ENCODE measurements around the gene PLOD2.

The PLOD2 gene

GRCh38 chr3:146044046-146044445 is 116.9 kb downstream of the PLOD2 start:
- no peaks in the 10 kb centered on the region for H3F3A ChIP-seq (ENCODE audit: control insufficient read depth, insufficient read depth)
- no peak for TF ChIP-seq EZH2phosphoT487 (IDR thresholded peaks at IDR 0.05; ENCODE audit: borderline replicate concordance, low read length)
- TF ChIP-seq, protein P1, sequence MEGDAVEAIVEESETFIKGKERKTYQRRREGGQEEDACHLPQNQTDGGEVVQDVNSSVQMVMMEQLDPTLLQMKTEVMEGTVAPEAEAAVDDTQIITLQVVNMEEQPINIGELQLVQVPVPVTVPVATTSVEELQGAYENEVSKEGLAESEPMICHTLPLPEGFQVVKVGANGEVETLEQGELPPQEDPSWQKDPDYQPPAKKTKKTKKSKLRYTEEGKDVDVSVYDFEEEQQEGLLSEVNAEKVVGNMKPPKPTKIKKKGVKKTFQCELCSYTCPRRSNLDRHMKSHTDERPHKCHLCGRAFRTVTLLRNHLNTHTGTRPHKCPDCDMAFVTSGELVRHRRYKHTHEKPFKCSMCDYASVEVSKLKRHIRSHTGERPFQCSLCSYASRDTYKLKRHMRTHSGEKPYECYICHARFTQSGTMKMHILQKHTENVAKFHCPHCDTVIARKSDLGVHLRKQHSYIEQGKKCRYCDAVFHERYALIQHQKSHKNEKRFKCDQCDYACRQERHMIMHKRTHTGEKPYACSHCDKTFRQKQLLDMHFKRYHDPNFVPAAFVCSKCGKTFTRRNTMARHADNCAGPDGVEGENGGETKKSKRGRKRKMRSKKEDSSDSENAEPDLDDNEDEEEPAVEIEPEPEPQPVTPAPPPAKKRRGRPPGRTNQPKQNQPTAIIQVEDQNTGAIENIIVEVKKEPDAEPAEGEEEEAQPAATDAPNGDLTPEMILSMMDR (IDR thresholded peaks at IDR 0.05; ENCODE audit: low read depth, low read length, poor library complexity, severe bottlenecking) = no peak
- H3K4me3 ChIP-seq (ENCODE audit: low read length) = no peak overlapping the region
- no peak overlapping the region for H3K4me2 ChIP-seq (ENCODE audit: low read length)
- H4K20me1 ChIP-seq (ENCODE audit: control insufficient read depth, insufficient read depth, low read depth, low read length) = no peaks in the 10 kb centered on the region
- no peaks in the 10 kb centered on the region for H3K36me3 ChIP-seq (ENCODE audit: control insufficient read depth, low read length)
- H3K27me3 ChIP-seq (ENCODE audit: control insufficient read depth, low read length) = no peaks in the 10 kb centered on the region
- no peaks in the 10 kb centered on the region for H3K79me2 ChIP-seq (ENCODE audit: control insufficient read depth, low read length)
- H3K9me3 ChIP-seq (ENCODE audit: control insufficient read depth, insufficient read depth, low read length) = no peaks in the 10 kb centered on the region
- H3K27ac ChIP-seq (ENCODE audit: low read depth, low read length) = no peak overlapping the region
- H3K9me2 ChIP-seq (replicated peaks; ENCODE audit: control insufficient read depth, low read length) = no peaks in the 10 kb centered on the region
- no peaks in the 10 kb centered on the region for H3K4me1 ChIP-seq (ENCODE audit: control insufficient read depth, low read length)

- Histone ChIP-seq H3K4me3 (ENCODE audit: low read length) (no peak overlapping the region), H4K20me1 (ENCODE audit: control insufficient read depth, insufficient read depth, low read depth, low read length) (no peaks in the 10 kb centered on the region), H3K4me2 (ENCODE audit: low read length) (no peak overlapping the region), H3F3A (ENCODE audit: control insufficient read depth, insufficient read depth) (no peaks in the 10 kb centered on the region), H3K4me1 (ENCODE audit: control insufficient read depth, low read length) (no peaks in the 10 kb centered on the region), H3K27me3 (ENCODE audit: control insufficient read depth, low read length) (no peaks in the 10 kb centered on the region), H3K9me2 (replicated peaks; ENCODE audit: control insufficient read depth, low read length) (no peaks in the 10 kb centered on the region), H3K79me2 (ENCODE audit: control insufficient read depth, low read length) (no peaks in the 10 kb centered on the region), H3K36me3 (ENCODE audit: control insufficient read depth, low read length) (no peaks in the 10 kb centered on the region), H3K9me3 (ENCODE audit: control insufficient read depth, insufficient read depth, low read length) (no peaks in the 10 kb centered on the region), H3K27ac (ENCODE audit: low read depth, low read length) (no peak overlapping the region)
- TF ChIP-seq, protein P1 (IDR thresholded peaks at IDR 0.05; ENCODE audit: low read depth, low read length, poor library complexity, severe bottlenecking) = no peak
- no peak for TF ChIP-seq EZH2phosphoT487 (IDR thresholded peaks at IDR 0.05; ENCODE audit: borderline replicate concordance, low read length)
These were observed 120.4 kb downstream of the PLOD2 start for GRCh38 chr3:146040630-146041029.

DNA sequence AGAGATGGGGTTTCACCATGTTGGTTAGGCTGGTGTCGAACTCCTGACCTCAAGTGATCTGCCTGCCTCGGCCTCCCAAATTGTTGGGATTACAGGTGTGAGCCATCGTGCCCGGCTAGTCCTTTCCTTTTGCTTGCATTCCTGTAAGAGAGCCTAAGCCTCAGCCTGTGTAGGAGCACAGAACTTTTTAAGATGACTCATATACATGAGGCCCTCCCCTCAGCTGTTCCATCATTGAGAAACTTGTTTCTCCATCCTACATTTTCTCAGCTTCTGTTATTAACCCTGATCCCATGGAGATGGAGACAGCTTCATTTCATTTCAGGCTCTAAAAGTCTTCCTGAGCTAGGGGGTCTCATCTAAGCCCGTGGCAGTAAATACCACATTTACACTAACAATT is 123.3 kb downstream of the PLOD2 start:
- H3K9me3 ChIP-seq (ENCODE audit: control insufficient read depth, insufficient read depth, low read length) = no peaks in the 10 kb centered on the region
- no peaks in the 10 kb centered on the region for H3K36me3 ChIP-seq (ENCODE audit: control insufficient read depth, low read length)
- no peaks in the 10 kb centered on the region for H3F3A ChIP-seq (ENCODE audit: control insufficient read depth, insufficient read depth)
- H3K27me3 ChIP-seq (ENCODE audit: control insufficient read depth, low read length) = no peaks in the 10 kb centered on the region
- no peaks in the 10 kb centered on the region for H4K20me1 ChIP-seq (ENCODE audit: control insufficient read depth, insufficient read depth, low read depth, low read length)
- TF ChIP-seq, protein P1 (IDR thresholded peaks at IDR 0.05; ENCODE audit: low read depth, low read length, poor library complexity, severe bottlenecking) = no peak
- TF ChIP-seq EZH2phosphoT487 (IDR thresholded peaks at IDR 0.05; ENCODE audit: borderline replicate concordance, low read length) = no peak
- no peaks in the 10 kb centered on the region for H3K4me1 ChIP-seq (ENCODE audit: control insufficient read depth, low read length)
- no peaks in the 10 kb centered on the region for H3K9me2 ChIP-seq (replicated peaks; ENCODE audit: control insufficient read depth, low read length)
- no peak overlapping the region for H3K4me2 ChIP-seq (ENCODE audit: low read length)
- no peak overlapping the region for H3K27ac ChIP-seq (ENCODE audit: low read depth, low read length)
- H3K4me3 ChIP-seq (ENCODE audit: low read length) = no peak overlapping the region
- no peaks in the 10 kb centered on the region for H3K79me2 ChIP-seq (ENCODE audit: control insufficient read depth, low read length)

- TF ChIP-seq, protein P1 (IDR thresholded peaks at IDR 0.05; ENCODE audit: low read depth, low read length, poor library complexity, severe bottlenecking) = no peak
- no peak for TF ChIP-seq EZH2phosphoT487 (IDR thresholded peaks at IDR 0.05; ENCODE audit: borderline replicate concordance, low read length)
- H4K20me1 ChIP-seq (ENCODE audit: control insufficient read depth, insufficient read depth, low read depth, low read length) = no peaks in the 10 kb centered on the region
These were observed 124.7 kb downstream of the PLOD2 start for GRCh38 chr3:146036281-146036680.

More at GRCh38 chr3:146036281-146036680, 124.7 kb downstream of the PLOD2 start:
- no peaks in the 10 kb centered on the region for H3K27me3 ChIP-seq (ENCODE audit: control insufficient read depth, low read length)
- H3K9me3 ChIP-seq (ENCODE audit: control insufficient read depth, insufficient read depth, low read length) = no peaks in the 10 kb centered on the region
- no peaks in the 10 kb centered on the region for H3K36me3 ChIP-seq (ENCODE audit: control insufficient read depth, low read length)
- no peaks in the 10 kb centered on the region for H3K9me2 ChIP-seq (replicated peaks; ENCODE audit: control insufficient read depth, low read length)
- no peak overlapping the region for H3K4me2 ChIP-seq (ENCODE audit: low read length)
- no peaks in the 10 kb centered on the region for H3K4me1 ChIP-seq (ENCODE audit: control insufficient read depth, low read length)
- no peaks in the 10 kb centered on the region for H3F3A ChIP-seq (ENCODE audit: control insufficient read depth, insufficient read depth)
- no peak overlapping the region for H3K27ac ChIP-seq (ENCODE audit: low read depth, low read length)
- no peak overlapping the region for H3K4me3 ChIP-seq (ENCODE audit: low read length)
- no peaks in the 10 kb centered on the region for H3K79me2 ChIP-seq (ENCODE audit: control insufficient read depth, low read length)

Data from DOHH2 (cell line).